Effector memory CD4-positive, alpha-beta T cell (primary cell): ENCODE data around the gene FOXO3.

ENCODE experiments used
- DNase-seq, 3 donors: peaks; one replicate each; pipeline ENCODE4 v3.0.0-alpha.2; 2020
- H3K27ac ChIP-seq: 2 replicates; pipeline ENCODE4 v1.7.0; 2013; ENCODE audit warnings: mild to moderate bottlenecking, low read length, moderate library complexity; ENCODE audit not compliant: insufficient read depth, poor library complexity, severe bottlenecking
- H3K27me3 ChIP-seq: replicated peaks from 2 replicates; pipeline ENCODE4 v1.7.0; 2013; ENCODE audit warnings: mild to moderate bottlenecking, low read length; ENCODE audit not compliant: insufficient read depth, control insufficient read depth, poor library complexity, severe bottlenecking
- H3K36me3 ChIP-seq: 2 replicates; pipeline ENCODE4 v1.7.0; 2013; ENCODE audit warnings: mild to moderate bottlenecking, low read length, moderate library complexity; ENCODE audit not compliant: control insufficient read depth, insufficient read depth
- H3K4me1 ChIP-seq: 2 replicates; pipeline ENCODE4 v1.7.0; 2013; ENCODE audit warnings: low read length, mild to moderate bottlenecking; ENCODE audit not compliant: control insufficient read depth, insufficient read depth, poor library complexity, severe bottlenecking
- H3K4me3 ChIP-seq: 2 replicates; pipeline ENCODE4 v1.7.0; 2013; ENCODE audit warnings: low read length, low read depth, mild to moderate bottlenecking; ENCODE audit not compliant: insufficient read depth, poor library complexity, severe bottlenecking
- H3K9me3 ChIP-seq: 2 replicates; pipeline ENCODE4 v1.7.0; 2013; ENCODE audit warnings: mild to moderate bottlenecking, low read length, moderate library complexity; ENCODE audit not compliant: control insufficient read depth

Gene FOXO3

GRCh38 chr6:108575905-108576494 lies 15.3 kb downstream of the FOXO3 start:
- DNase-seq = no peak
- peaks cover 2% of the 10 kb centered on the region for H3K36me3 ChIP-seq
- H3K4me3 ChIP-seq = no peak overlapping the region

DNA sequence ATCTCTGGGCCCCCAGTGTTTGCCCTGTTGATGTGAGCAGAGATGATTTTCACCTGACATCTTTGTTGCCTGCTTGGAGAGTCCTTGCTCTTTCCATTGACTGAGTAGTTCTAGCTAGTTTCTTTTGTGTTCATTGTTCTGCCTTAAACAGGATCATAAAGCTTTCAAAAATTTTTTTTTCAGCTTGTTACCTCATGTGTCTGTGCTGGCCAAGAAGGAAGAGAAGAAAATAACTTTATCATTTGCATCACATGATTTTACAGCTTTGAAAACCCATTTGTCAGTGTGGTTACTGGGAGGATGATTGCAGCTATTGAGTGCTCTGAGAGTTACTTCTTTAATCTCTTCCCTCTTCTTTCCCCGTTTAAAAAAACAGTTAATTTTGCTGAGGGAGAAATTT lies 16.0 kb downstream of the FOXO3 start:
- DNase-seq = no peak
- no peak overlapping the region for H3K27ac ChIP-seq
- H3K4me3 ChIP-seq = no peak overlapping the region
- no peaks in the 10 kb centered on the region for H3K9me3 ChIP-seq
- H3K27me3 ChIP-seq = no peaks in the 10 kb centered on the region
- H3K36me3 ChIP-seq = no peaks in the 10 kb centered on the region
- H3K4me1 ChIP-seq = peaks cover 8% of the 10 kb centered on the region

More at GRCh38 chr6:108575905-108576494, 15.3 kb downstream of the FOXO3 start:
- Histone ChIP-seq H3K9me3 (no peaks in the 10 kb centered on the region), H3K4me1 (peaks cover 1% of the 10 kb centered on the region), H3K27ac (no peak overlapping the region), H3K27me3 (no peaks in the 10 kb centered on the region)

- Histone ChIP-seq H3K36me3 (no peaks in the 10 kb centered on the region), H3K27ac (no peak overlapping the region), H3K9me3 (no peaks in the 10 kb centered on the region), H3K27me3 (no peaks in the 10 kb centered on the region), H3K4me3 (no peak overlapping the region), H3K4me1 (peaks cover 12% of the 10 kb centered on the region)
- no peak for DNase-seq
Observed at GRCh38 chr6:108578166-108578565, 17.4 kb downstream of the FOXO3 start.

- peaks cover 12% of the 10 kb centered on the region for H3K4me1 ChIP-seq
- no peaks in the 10 kb centered on the region for H3K9me3 ChIP-seq
- no peak overlapping the region for H3K4me3 ChIP-seq
- H3K27ac ChIP-seq = no peak overlapping the region
- no peaks in the 10 kb centered on the region for H3K27me3 ChIP-seq
- no peak for DNase-seq
- no peaks in the 10 kb centered on the region for H3K36me3 ChIP-seq
Observed at GRCh38 chr6:108578595-108579327, 18.0 kb downstream of the FOXO3 start.

GRCh38 chr6:108579328-108579721 lies 18.6 kb downstream of the FOXO3 start:
- DNase-seq = no peak
- Histone ChIP-seq H3K4me1 (peaks cover 12% of the 10 kb centered on the region), H3K27me3 (no peaks in the 10 kb centered on the region), H3K4me3 (no peak overlapping the region), H3K27ac (no peak overlapping the region), H3K9me3 (no peaks in the 10 kb centered on the region), H3K36me3 (no peaks in the 10 kb centered on the region)

GRCh38 chr6:108580646-108581045 lies 19.9 kb downstream of the FOXO3 start:
- no peaks in the 10 kb centered on the region for H3K36me3 ChIP-seq
- H3K27me3 ChIP-seq = no peaks in the 10 kb centered on the region
- peaks cover 12% of the 10 kb centered on the region for H3K4me1 ChIP-seq
- no peak overlapping the region for H3K27ac ChIP-seq
- no peaks in the 10 kb centered on the region for H3K9me3 ChIP-seq
- H3K4me3 ChIP-seq = no peak overlapping the region
- DNase-seq = no peak

- H3K27ac ChIP-seq = no peak overlapping the region
- DNase-seq = no peak
- H3K4me3 ChIP-seq = peak overlapping the region; percentile 21
- H3K4me1 ChIP-seq = peaks cover 12% of the 10 kb centered on the region
- no peaks in the 10 kb centered on the region for H3K36me3 ChIP-seq
- H3K27me3 ChIP-seq = no peaks in the 10 kb centered on the region
- no peaks in the 10 kb centered on the region for H3K9me3 ChIP-seq
Observed at GRCh38 chr6:108581237-108581931, 20.7 kb downstream of the FOXO3 start.

GRCh38 chr6:108581932-108582475 lies 21.3 kb downstream of the FOXO3 start:
- Histone ChIP-seq H3K4me3 (no peak overlapping the region), H3K4me1 (peaks cover 12% of the 10 kb centered on the region), H3K27me3 (no peaks in the 10 kb centered on the region), H3K9me3 (no peaks in the 10 kb centered on the region), H3K36me3 (no peaks in the 10 kb centered on the region), H3K27ac (no peak overlapping the region)
- no peak for DNase-seq

DNA sequence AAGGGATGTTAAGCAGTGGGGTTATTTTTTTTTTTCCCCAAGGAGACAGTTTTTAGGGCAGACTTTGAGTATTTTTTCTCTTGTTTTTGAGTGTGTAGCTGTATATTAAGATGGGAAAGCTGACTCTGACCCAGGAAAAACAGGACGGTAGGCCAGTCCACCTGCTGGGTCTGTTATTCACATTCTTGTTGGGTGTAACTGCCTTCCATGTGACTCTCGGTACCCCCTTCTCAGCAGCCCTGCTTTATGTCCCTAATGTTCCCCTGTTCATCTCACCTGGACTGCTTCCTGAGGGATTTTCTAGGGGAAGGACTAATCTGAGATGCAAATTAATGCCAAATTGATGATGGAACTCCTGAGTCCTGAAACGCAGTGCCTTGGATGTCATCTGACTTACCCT lies 21.9 kb downstream of the FOXO3 start:
- Histone ChIP-seq H3K27ac (no peak overlapping the region), H3K27me3 (no peaks in the 10 kb centered on the region), H3K9me3 (no peaks in the 10 kb centered on the region), H3K4me1 (peaks cover 12% of the 10 kb centered on the region), H3K36me3 (no peaks in the 10 kb centered on the region), H3K4me3 (no peak overlapping the region)
- DNase-seq = no peak

DNA sequence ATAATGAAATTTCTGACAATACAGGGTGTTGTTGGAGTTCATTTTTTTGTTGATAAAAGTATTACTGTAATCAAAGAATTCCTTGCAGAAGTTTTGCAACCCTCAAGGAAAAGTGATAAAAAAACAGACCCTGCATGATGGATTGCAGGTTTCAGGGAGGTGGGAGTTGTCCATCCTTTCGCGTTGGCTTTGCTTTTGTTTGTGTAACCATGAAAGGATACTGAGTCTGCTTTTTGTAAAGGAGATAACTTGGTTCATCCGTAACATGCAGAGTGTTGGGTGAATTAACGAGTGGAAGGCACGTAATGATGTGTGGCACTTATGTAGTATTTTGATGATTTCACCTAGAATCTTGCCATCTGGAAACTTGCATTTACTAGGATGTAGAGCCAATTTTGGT lies 23.6 kb downstream of the FOXO3 start:
- H3K9me3 ChIP-seq = no peaks in the 10 kb centered on the region
- peaks cover 17% of the 10 kb centered on the region for H3K4me1 ChIP-seq
- H3K4me3 ChIP-seq = no peak overlapping the region
- H3K27me3 ChIP-seq = no peaks in the 10 kb centered on the region
- no peaks in the 10 kb centered on the region for H3K36me3 ChIP-seq
- no peak for DNase-seq
- no peak overlapping the region for H3K27ac ChIP-seq
